HCT116 (cell line): ENCODE measurements around the gene UCP1. TPM values are rescaled to one million over a fixed set of nuclear protein-coding genes. Genes with fewer than 3 reads are reported as not detected.

Experiments
- ATAC-seq: fragments of 200-7000 bp; cut with Tn5 transposase; 2 replicates; pipeline ENCODE4 v1.9.1; 2020; ENCODE audit warnings: mild to moderate bottlenecking, moderate library complexity
- BruUV-seq: library from RNA; stranded (reverse); fragments of 400-500 nt; replicated peaks from 2 replicates; lab custom pipeline; 2021; lab: Mats Ljungman, UMichigan
- CTCF ChIA-PET: fragments of 300-600 bp; sonication (Branson Sonifier 250); formaldehyde crosslinking; loops from one replicate; lab custom pipeline; 2021; ENCODE audit warnings: antibody characterized with exemption; lab: Charles Lee
- POLR2A ChIA-PET: fragments of 300-600, 350-600 bp; sonication (Branson Sonifier 250); formaldehyde crosslinking; loops from one replicate; lab custom pipeline; 2021; ENCODE audit warnings: antibody characterized with exemption; lab: Charles Lee
- RAD21 ChIA-PET, 2 experiments: fragments of 300-600 bp; sonication (Branson Sonifier 250); formaldehyde crosslinking; loops; one replicate each; lab custom pipeline; 2023; ENCODE audit warnings: low total read pairs in 2 of 2; ENCODE audit not compliant: uncharacterized antibody in 2 of 2, unreplicated experiment in 2 of 2, low non-redundant PET in 1 of 2; lab: Charles Lee
- DNase-seq: peaks from one replicate; pipeline ENCODE4 v3.0.0-alpha.2; 2010; ENCODE audit warnings: low read depth, low spot score
- H2AFZ ChIP-seq: fragments of 200-600 bp; shearing (Covaris generic), sonication (generic); 2 replicates; pipeline ENCODE4 v1.6.1; 2017; ENCODE audit warnings: low read depth, mixed run types, mixed read lengths, antibody characterized with exemption, low read length; ENCODE audit not compliant: poor library complexity, severe bottlenecking
- H3K27ac ChIP-seq: 2 replicates; pipeline ENCODE4 v1.5.1; 2012; ENCODE audit warnings: low read depth, low read length
- H3K27me3 ChIP-seq: fragments of 200-600 bp; sonication (generic); 2 replicates; pipeline ENCODE4 v1.6.1; 2016; ENCODE audit warnings: mixed run types, low read length, mixed read lengths; ENCODE audit not compliant: insufficient read depth
- H3K36me3 ChIP-seq, 2 experiments: fragments of 200-500 bp in 1 of 2; fragments of 200-600 bp in 1 of 2; sonication (Bioruptor generic) in 1 of 2; sonication (generic) in 1 of 2; 2 replicates each; pipeline versions ENCODE4 v1.5.1 to v1.6.1; 2014 to 2016; ENCODE audit warnings: low read length in 2 of 2, inconsistent platforms in 1 of 2, mixed read lengths in 1 of 2, mixed run types in 1 of 2; ENCODE audit not compliant: insufficient read depth in 2 of 2, control insufficient read depth in 1 of 2
- H3K4me1 ChIP-seq, 2 experiments: fragments of 200-600 bp in 1 of 2; sonication (generic) in 1 of 2; 2 replicates each; pipeline versions ENCODE4 v1.5.1 to v1.6.1; 2012 to 2017; ENCODE audit warnings: low read length in 2 of 2, inconsistent platforms in 1 of 2, mild to moderate bottlenecking in 1 of 2, mixed read lengths in 1 of 2, mixed run types in 1 of 2, moderate library complexity in 1 of 2; ENCODE audit not compliant: insufficient read depth in 2 of 2, control insufficient read depth in 1 of 2
- H3K4me2 ChIP-seq: fragments of 200-600 bp; sonication (generic); 2 replicates; pipeline ENCODE4 v1.6.1; 2017; ENCODE audit warnings: mixed run types, low read length, mixed read lengths
- H3K4me3 ChIP-seq, 2 experiments: fragments of 200-600 bp in 1 of 2; sonication (generic) in 1 of 2; replicated peaks in 1 of 2; 2 replicates each; pipeline ENCODE4 v1.5.1; 2011 to 2016; ENCODE audit warnings: low read length in 2 of 2, control low read depth in 1 of 2, low read depth in 1 of 2, mild to moderate bottlenecking in 1 of 2, mixed read lengths in 1 of 2, mixed run types in 1 of 2
- H3K79me2 ChIP-seq: fragments of 200-600 bp; sonication (generic); 2 replicates; pipeline ENCODE4 v1.6.1; 2017; ENCODE audit warnings: mild to moderate bottlenecking, mixed run types, low read length, moderate library complexity, mixed read lengths; ENCODE audit not compliant: insufficient read depth
- H3K9ac ChIP-seq: fragments of 200-600 bp; sonication (generic); 2 replicates; pipeline ENCODE4 v1.6.1; 2016; ENCODE audit warnings: low read length, mixed read lengths
- H3K9me2 ChIP-seq: fragments of 200-600 bp; sonication (generic), shearing (Covaris generic); 2 replicates; pipeline ENCODE4 v1.6.1; 2017; ENCODE audit warnings: mixed run types, mild to moderate bottlenecking, moderate library complexity; ENCODE audit not compliant: insufficient read depth
- H3K9me3 ChIP-seq, 2 experiments: fragments of 200-500 bp in 1 of 2; fragments of 200-600 bp in 1 of 2; sonication (Bioruptor generic) in 1 of 2; sonication (generic) in 1 of 2; 2 replicates each; pipeline ENCODE4 v1.6.1; 2014 to 2017; ENCODE audit warnings: low read length in 2 of 2, mixed read lengths in 2 of 2, inconsistent platforms in 1 of 2, low read depth in 1 of 2, mild to moderate bottlenecking in 1 of 2, mixed run types in 1 of 2, moderate library complexity in 1 of 2; ENCODE audit not compliant: control insufficient read depth in 1 of 2, insufficient read depth in 1 of 2
- H4K20me1 ChIP-seq: fragments of 200-600 bp; sonication (generic), shearing (Covaris generic); 2 replicates; pipeline ENCODE4 v1.6.1; 2017; ENCODE audit warnings: mixed run types, mild to moderate bottlenecking, moderate library complexity; ENCODE audit not compliant: insufficient read depth
- CBX3 ChIP-seq: IDR thresholded peaks from 2 replicates; pipeline ENCODE4 v1.6.1; 2012; ENCODE audit warnings: low read depth
- ELF1 ChIP-seq: IDR thresholded peaks from 2 replicates; pipeline ENCODE4 v1.6.1; 2012; ENCODE audit warnings: low read depth, borderline replicate concordance
- POLR2A ChIP-seq: IDR thresholded peaks from 2 replicates; pipeline ENCODE4 v1.7.0; 2011; ENCODE audit warnings: borderline replicate concordance; ENCODE audit not compliant: insufficient read depth, insufficient read length; ENCODE audit errors: extremely low read depth
- POLR2AphosphoS5 ChIP-seq: IDR thresholded peaks from 2 replicates; pipeline ENCODE4 v1.6.1; 2011; ENCODE audit warnings: mild to moderate bottlenecking, low read depth, low read length, moderate library complexity
- SRF ChIP-seq: IDR thresholded peaks from 2 replicates; pipeline ENCODE4 v1.6.1; 2012; ENCODE audit warnings: low read depth
- TCF7L2 ChIP-seq: IDR thresholded peaks from 2 replicates; pipeline ENCODE4 v1.7.0; 2011; ENCODE audit warnings: borderline replicate concordance, inconsistent platforms; ENCODE audit not compliant: insufficient read depth, insufficient read length; ENCODE audit errors: extremely low read depth
- ZNF274 ChIP-seq: fragments of 200-500 bp; sonication (Bioruptor generic); IDR thresholded peaks from 2 replicates; pipeline ENCODE4 v1.6.1; 2014; ENCODE audit warnings: mild to moderate bottlenecking, low read depth, low read length, inconsistent platforms
- intact Hi-C: fragments of 100-400 bp; cut with micrococcal nuclease; formaldehyde crosslinking; loops from 2 replicates; pipeline ENCODE4 v1.10.0; 2022
- total RNA-seq: library from RNA; stranded (reverse); gene quantifications from one replicate; pipeline ENCODE4 v1.2.1, GENCODE V29; 2021; ENCODE audit not compliant: unreplicated experiment
- TF ChIP-seq, protein P1 (sequence below): IDR thresholded peaks from 2 replicates; pipeline ENCODE4 v1.6.1; 2012
- TF ChIP-seq, protein P2 (sequence below): IDR thresholded peaks from 2 replicates; pipeline ENCODE4 v1.6.1; 2011; ENCODE audit warnings: mild to moderate bottlenecking, low read length, moderate library complexity; ENCODE audit not compliant: insufficient replicate concordance; ENCODE audit errors: extremely low read depth
- TF ChIP-seq, protein P3 (sequence below): IDR thresholded peaks from 2 replicates; pipeline ENCODE4 v1.6.1; 2012

The UCP1 gene
- total RNA-seq, 1 experiment from 2014 or later = not detected

DNA sequence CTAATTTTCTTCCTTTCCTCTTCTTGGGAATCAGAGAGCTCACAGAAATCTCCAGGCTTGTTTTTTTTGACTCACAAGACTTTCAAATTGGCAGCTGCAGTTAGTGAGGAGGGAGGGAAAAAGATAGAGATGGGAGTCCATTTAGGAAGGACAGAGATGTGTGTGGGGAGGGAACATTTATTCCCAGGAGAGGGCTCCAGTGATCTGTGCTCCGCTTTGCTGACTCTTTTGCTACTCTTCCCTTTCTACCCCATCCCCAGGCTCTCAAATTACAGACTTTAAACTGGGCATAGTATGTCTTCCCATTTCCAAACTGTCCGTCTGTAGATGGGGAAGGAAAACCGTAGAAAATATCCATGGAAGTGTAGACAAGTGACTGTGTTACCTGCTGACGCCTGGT, 39.1 kb upstream of the UCP1 start:
- H3K4me3 ChIP-seq = no peak overlapping the region
- H4K20me1 ChIP-seq = no peaks in the 10 kb centered on the region
- ChIA-PET RAD21 (no interaction called here), POLR2A (no interaction called here), CTCF (interaction anchor here (1.5 to 3.5 kb wide), 2 partner anchors 12 to 247 kb away, joined by 3 to 41 read pairs; no protein-coding TSS in a partner anchor)
- H3K79me2 ChIP-seq = no peaks in the 10 kb centered on the region
- TF ChIP-seq, protein P1, sequence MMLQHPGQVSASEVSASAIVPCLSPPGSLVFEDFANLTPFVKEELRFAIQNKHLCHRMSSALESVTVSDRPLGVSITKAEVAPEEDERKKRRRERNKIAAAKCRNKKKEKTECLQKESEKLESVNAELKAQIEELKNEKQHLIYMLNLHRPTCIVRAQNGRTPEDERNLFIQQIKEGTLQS = no peak
- TF ChIP-seq ZNF274 (no peak), SRF (no peak), TCF7L2 (no peak), POLR2AphosphoS5 (no peak), POLR2A (no peak), ELF1 (no peak), CBX3 (no peak)
- TF ChIP-seq, protein P2, sequence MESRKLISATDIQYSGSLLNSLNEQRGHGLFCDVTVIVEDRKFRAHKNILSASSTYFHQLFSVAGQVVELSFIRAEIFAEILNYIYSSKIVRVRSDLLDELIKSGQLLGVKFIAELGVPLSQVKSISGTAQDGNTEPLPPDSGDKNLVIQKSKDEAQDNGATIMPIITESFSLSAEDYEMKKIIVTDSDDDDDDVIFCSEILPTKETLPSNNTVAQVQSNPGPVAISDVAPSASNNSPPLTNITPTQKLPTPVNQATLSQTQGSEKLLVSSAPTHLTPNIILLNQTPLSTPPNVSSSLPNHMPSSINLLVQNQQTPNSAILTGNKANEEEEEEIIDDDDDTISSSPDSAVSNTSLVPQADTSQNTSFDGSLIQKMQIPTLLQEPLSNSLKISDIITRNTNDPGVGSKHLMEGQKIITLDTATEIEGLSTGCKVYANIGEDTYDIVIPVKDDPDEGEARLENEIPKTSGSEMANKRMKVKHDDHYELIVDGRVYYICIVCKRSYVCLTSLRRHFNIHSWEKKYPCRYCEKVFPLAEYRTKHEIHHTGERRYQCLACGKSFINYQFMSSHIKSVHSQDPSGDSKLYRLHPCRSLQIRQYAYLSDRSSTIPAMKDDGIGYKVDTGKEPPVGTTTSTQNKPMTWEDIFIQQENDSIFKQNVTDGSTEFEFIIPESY = no peak
- TF ChIP-seq, protein P3, sequence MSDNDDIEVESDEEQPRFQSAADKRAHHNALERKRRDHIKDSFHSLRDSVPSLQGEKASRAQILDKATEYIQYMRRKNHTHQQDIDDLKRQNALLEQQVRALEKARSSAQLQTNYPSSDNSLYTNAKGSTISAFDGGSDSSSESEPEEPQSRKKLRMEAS = no peak
- ATAC-seq (no peak), DNase-seq (no peak)
- no peak overlapping the region for H2AFZ ChIP-seq
- BruUV-seq = no TSS peak
- no peaks in the 10 kb centered on the region for H3K9me3 ChIP-seq
- intact Hi-C loops = no loop called here
- no peak overlapping the region for H3K4me2 ChIP-seq
- H3K9ac ChIP-seq = no peak overlapping the region
- 0 out of 4 replicates have a peak, but pooled peaks cover 0 to 5% of the 10 kb centered on the region in 2 experiments for H3K4me1 ChIP-seq
- H3K27ac ChIP-seq = no peak overlapping the region
- H3K36me3 ChIP-seq = no peaks in the 10 kb centered on the region
- no peaks in the 10 kb centered on the region for H3K27me3 ChIP-seq
- no peaks in the 10 kb centered on the region; the same call in 1 of the 2 replicates for H3K9me2 ChIP-seq
